HEK293 (cell line): ENCODE measurements around the gene PERM1.

Experiments
- CTCF ChIA-PET: fragments of 350-600 bp; formaldehyde crosslinking; extraction: SDS; loops from one replicate; lab custom pipeline; 2021; ENCODE audit warnings: antibody characterized with exemption; lab: Yijun Ruan, JAX
- POLR2A ChIA-PET: fragments of 300-600 bp; formaldehyde crosslinking; extraction: SDS; loops from one replicate; lab custom pipeline; 2020; ENCODE audit warnings: antibody characterized with exemption, inconsistent platforms; lab: Yijun Ruan, JAX
- H3K27ac ChIP-seq: fragments of 200-500 bp; sonication (Bioruptor generic); 2 replicates; pipeline ENCODE4 v1.5.1; 2014; ENCODE audit warnings: low read depth, low read length, control low read depth, inconsistent platforms; ENCODE audit errors: extremely low read depth
- H3K36me3 ChIP-seq, 2 experiments: fragments of 200-500 bp in 1 of 2; sonication (Bioruptor generic) in 1 of 2; 1 replicate in 1 of 2; 2 replicates in 1 of 2; pipeline ENCODE4 v1.5.1; 2014 to 2017; ENCODE audit warnings: inconsistent platforms in 2 of 2, low read length in 2 of 2; ENCODE audit not compliant: control insufficient read depth in 2 of 2, insufficient read depth in 1 of 2
- H3K4me1 ChIP-seq: fragments of 200-500 bp; sonication (Bioruptor generic); 2 replicates; pipeline ENCODE4 v1.5.1; 2014; ENCODE audit warnings: mild to moderate bottlenecking, low read length, inconsistent platforms; ENCODE audit not compliant: control insufficient read depth, insufficient read depth
- H3K4me3 ChIP-seq: 2 replicates; pipeline ENCODE4 v1.5.1; 2011; ENCODE audit warnings: low read depth, mild to moderate bottlenecking, control low read depth, low read length, moderate library complexity
- H3K9me3 ChIP-seq: fragments of 200-500 bp; sonication (Bioruptor generic); 2 replicates; pipeline ENCODE4 v1.5.1; 2014; ENCODE audit warnings: low read depth, low read length, inconsistent platforms; ENCODE audit not compliant: control insufficient read depth, insufficient read depth
- GLIS2 ChIP-seq: fragments of 450-650 bp; formaldehyde crosslinking; IDR thresholded peaks from 2 replicates; pipeline ENCODE4 v1.5.1; 2016; ENCODE audit warnings: missing biosample characterization, missing genetic modification characterization
- IKZF3 ChIP-seq: fragments of 450-650 bp; IDR thresholded peaks from 2 replicates; pipeline ENCODE4 v1.5.0; 2018; ENCODE audit warnings: missing biosample characterization, mild to moderate bottlenecking, missing genetic modification characterization, moderate library complexity
- KLF16 ChIP-seq: fragments of 450-650 bp; formaldehyde crosslinking; IDR thresholded peaks from 2 replicates; pipeline ENCODE4 v1.5.1; 2017; ENCODE audit warnings: missing biosample characterization, missing genetic modification characterization
- KLF7 ChIP-seq: fragments of 450-650 bp; formaldehyde crosslinking; IDR thresholded peaks from 2 replicates; pipeline ENCODE4 v1.5.1; 2016; ENCODE audit warnings: missing biosample characterization, missing genetic modification characterization, borderline replicate concordance
- KLF9 ChIP-seq: fragments of 450-650 bp; formaldehyde crosslinking; IDR thresholded peaks from 2 replicates; pipeline ENCODE4 v1.5.1; 2016; ENCODE audit warnings: missing biosample characterization, missing genetic modification characterization, low read depth
- RBAK ChIP-seq: fragments of 450-650 bp; formaldehyde crosslinking; IDR thresholded peaks from 2 replicates; pipeline ENCODE4 v1.5.1; 2016; ENCODE audit warnings: missing biosample characterization, missing genetic modification characterization
- SETDB1 ChIP-seq: IDR thresholded peaks from one replicate; pipeline ENCODE4 v1.6.1; 2017; ENCODE audit warnings: mild to moderate bottlenecking, low read length, moderate library complexity, mixed read lengths; ENCODE audit not compliant: insufficient read length
- SP7 ChIP-seq: fragments of 450-650 bp; formaldehyde crosslinking; IDR thresholded peaks from 2 replicates; pipeline ENCODE4 v1.5.1; 2016; ENCODE audit warnings: missing biosample characterization, missing genetic modification characterization
- ZEB2 ChIP-seq: fragments of 450-650 bp; formaldehyde crosslinking; IDR thresholded peaks from 2 replicates; pipeline ENCODE4 v1.5.1; 2016; ENCODE audit warnings: missing biosample characterization, missing genetic modification characterization
- ZNF121 ChIP-seq: fragments of 450-650 bp; formaldehyde crosslinking; IDR thresholded peaks from 2 replicates; pipeline ENCODE4 v1.5.1; 2016; ENCODE audit warnings: missing biosample characterization, missing genetic modification characterization
- ZNF146 ChIP-seq: fragments of 450-650 bp; formaldehyde crosslinking; IDR thresholded peaks from 2 replicates; pipeline ENCODE4 v1.5.1; 2016; ENCODE audit warnings: missing biosample characterization, missing genetic modification characterization
- ZNF157 ChIP-seq: fragments of 450-650 bp; formaldehyde crosslinking; IDR thresholded peaks from 2 replicates; pipeline ENCODE4 v1.5.1; 2016; ENCODE audit warnings: missing biosample characterization, missing genetic modification characterization
- ZNF274 ChIP-seq, 2 experiments: fragments of 200-500 bp in 1 of 2; fragments of 450-650 bp in 1 of 2; sonication (Bioruptor generic) in 1 of 2; formaldehyde crosslinking in 1 of 2; IDR thresholded peaks; 2 replicates each; pipeline versions ENCODE4 v1.5.1 to v1.6.1; 2014 to 2016; ENCODE audit warnings: borderline replicate concordance in 1 of 2, inconsistent platforms in 1 of 2, low read length in 1 of 2, missing biosample characterization in 1 of 2, missing genetic modification characterization in 1 of 2
- ZNF354C ChIP-seq: fragments of 450-650 bp; formaldehyde crosslinking; IDR thresholded peaks from 2 replicates; pipeline ENCODE4 v1.5.1; 2016; ENCODE audit warnings: missing biosample characterization, missing genetic modification characterization, low read depth, borderline replicate concordance
- ZNF529 ChIP-seq: fragments of 450-650 bp; formaldehyde crosslinking; IDR thresholded peaks from 2 replicates; pipeline ENCODE4 v1.5.1; 2017; ENCODE audit warnings: missing genetic modification characterization, missing biosample characterization; ENCODE audit not compliant: insufficient replicate concordance
- ZNF623 ChIP-seq: fragments of 450-650 bp; formaldehyde crosslinking; IDR thresholded peaks from 2 replicates; pipeline ENCODE4 v1.5.1; 2016; ENCODE audit warnings: missing biosample characterization, missing genetic modification characterization
- ZNF701 ChIP-seq: fragments of 450-650 bp; formaldehyde crosslinking; IDR thresholded peaks from 2 replicates; pipeline ENCODE4 v1.5.1; 2016; ENCODE audit warnings: missing biosample characterization, missing genetic modification characterization
- ZNF747 ChIP-seq: fragments of 450-650 bp; formaldehyde crosslinking; IDR thresholded peaks from 2 replicates; pipeline ENCODE4 v1.5.1; 2016; ENCODE audit warnings: missing biosample characterization, missing genetic modification characterization
- ZSCAN23 ChIP-seq: fragments of 450-650 bp; formaldehyde crosslinking; IDR thresholded peaks from 2 replicates; pipeline ENCODE4 v1.5.1; 2016; ENCODE audit warnings: missing biosample characterization, missing genetic modification characterization
- ZSCAN5A ChIP-seq: fragments of 450-650 bp; formaldehyde crosslinking; IDR thresholded peaks from 2 replicates; pipeline ENCODE4 v1.5.1; 2016; ENCODE audit warnings: missing biosample characterization, missing genetic modification characterization
- TF ChIP-seq, protein P1 (sequence below): fragments of 450-650 bp; formaldehyde crosslinking; IDR thresholded peaks from 2 replicates; pipeline ENCODE4 v1.5.1; 2016; ENCODE audit warnings: missing biosample characterization, missing genetic modification characterization, borderline replicate concordance
- TF ChIP-seq, protein P2 (sequence below): fragments of 450-650 bp; formaldehyde crosslinking; IDR thresholded peaks from 2 replicates; pipeline ENCODE4 v1.5.1; 2016; ENCODE audit warnings: missing biosample characterization, missing genetic modification characterization

Gene PERM1

GRCh38 chr1:1001057-1001783 is 19.3 kb upstream of the PERM1 start:
- ChIA-PET CTCF (interaction anchor here (0.7 to 3.2 kb wide), 9 partner anchors 11 to 71 kb away, joined by 3 to 31 read pairs (median 5); partner anchors contain the start of genes AGRN, ISG15 and PERM1), POLR2A (interaction anchor here (0.6 to 6.5 kb wide), 8 partner anchors 13 to 61 kb away, joined by 3 to 44 read pairs (median 3); partner anchors contain the start of genes AGRN and ISG15)
- 0 out of 2 replicates have a peak, but pooled peaks cover 3% of the 10 kb centered on the region for H3K4me1 ChIP-seq
- H3K36me3 ChIP-seq = peaks cover 0 to 40% of the 10 kb centered on the region in 2 experiments; a peak in 2 of 3 replicates
- H3K9me3 ChIP-seq = no peaks in the 10 kb centered on the region
- H3K4me3 ChIP-seq = peak overlapping the region; percentile 74
- H3K27ac ChIP-seq = peak overlapping the region; percentile 97
- TF ChIP-seq ZNF529 (tag by site-specific recombination) = peak; percentile 3
- peak; percentile 1; the same call in 1 of the 2 replicates for TF ChIP-seq ZNF146 (tag by site-specific recombination)
- TF ChIP-seq ZNF274 (IDR thresholded peaks at IDR 0.05; ENCODE audit: low read length) = no peak
- no peak for TF ChIP-seq ZNF274 (tag by site-specific recombination; IDR thresholded peaks at IDR 0.05; ENCODE audit: borderline replicate concordance)
- peak; percentile 88 for TF ChIP-seq GLIS2
- peak; percentile 5 for TF ChIP-seq SETDB1
- no peak for TF ChIP-seq ZNF747
- TF ChIP-seq KLF9 = peak; percentile 52; the same call in 1 of the 2 replicates
- TF ChIP-seq, protein P1, sequence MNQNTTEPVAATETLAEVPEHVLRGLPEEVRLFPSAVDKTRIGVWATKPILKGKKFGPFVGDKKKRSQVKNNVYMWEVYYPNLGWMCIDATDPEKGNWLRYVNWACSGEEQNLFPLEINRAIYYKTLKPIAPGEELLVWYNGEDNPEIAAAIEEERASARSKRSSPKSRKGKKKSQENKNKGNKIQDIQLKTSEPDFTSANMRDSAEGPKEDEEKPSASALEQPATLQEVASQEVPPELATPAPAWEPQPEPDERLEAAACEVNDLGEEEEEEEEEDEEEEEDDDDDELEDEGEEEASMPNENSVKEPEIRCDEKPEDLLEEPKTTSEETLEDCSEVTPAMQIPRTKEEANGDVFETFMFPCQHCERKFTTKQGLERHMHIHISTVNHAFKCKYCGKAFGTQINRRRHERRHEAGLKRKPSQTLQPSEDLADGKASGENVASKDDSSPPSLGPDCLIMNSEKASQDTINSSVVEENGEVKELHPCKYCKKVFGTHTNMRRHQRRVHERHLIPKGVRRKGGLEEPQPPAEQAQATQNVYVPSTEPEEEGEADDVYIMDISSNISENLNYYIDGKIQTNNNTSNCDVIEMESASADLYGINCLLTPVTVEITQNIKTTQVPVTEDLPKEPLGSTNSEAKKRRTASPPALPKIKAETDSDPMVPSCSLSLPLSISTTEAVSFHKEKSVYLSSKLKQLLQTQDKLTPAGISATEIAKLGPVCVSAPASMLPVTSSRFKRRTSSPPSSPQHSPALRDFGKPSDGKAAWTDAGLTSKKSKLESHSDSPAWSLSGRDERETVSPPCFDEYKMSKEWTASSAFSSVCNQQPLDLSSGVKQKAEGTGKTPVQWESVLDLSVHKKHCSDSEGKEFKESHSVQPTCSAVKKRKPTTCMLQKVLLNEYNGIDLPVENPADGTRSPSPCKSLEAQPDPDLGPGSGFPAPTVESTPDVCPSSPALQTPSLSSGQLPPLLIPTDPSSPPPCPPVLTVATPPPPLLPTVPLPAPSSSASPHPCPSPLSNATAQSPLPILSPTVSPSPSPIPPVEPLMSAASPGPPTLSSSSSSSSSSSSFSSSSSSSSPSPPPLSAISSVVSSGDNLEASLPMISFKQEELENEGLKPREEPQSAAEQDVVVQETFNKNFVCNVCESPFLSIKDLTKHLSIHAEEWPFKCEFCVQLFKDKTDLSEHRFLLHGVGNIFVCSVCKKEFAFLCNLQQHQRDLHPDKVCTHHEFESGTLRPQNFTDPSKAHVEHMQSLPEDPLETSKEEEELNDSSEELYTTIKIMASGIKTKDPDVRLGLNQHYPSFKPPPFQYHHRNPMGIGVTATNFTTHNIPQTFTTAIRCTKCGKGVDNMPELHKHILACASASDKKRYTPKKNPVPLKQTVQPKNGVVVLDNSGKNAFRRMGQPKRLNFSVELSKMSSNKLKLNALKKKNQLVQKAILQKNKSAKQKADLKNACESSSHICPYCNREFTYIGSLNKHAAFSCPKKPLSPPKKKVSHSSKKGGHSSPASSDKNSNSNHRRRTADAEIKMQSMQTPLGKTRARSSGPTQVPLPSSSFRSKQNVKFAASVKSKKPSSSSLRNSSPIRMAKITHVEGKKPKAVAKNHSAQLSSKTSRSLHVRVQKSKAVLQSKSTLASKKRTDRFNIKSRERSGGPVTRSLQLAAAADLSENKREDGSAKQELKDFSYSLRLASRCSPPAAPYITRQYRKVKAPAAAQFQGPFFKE (tag by site-specific recombination) = 0 out of 2 replicates have a peak, but pooled peaks have one; percentile 9
- no peak for TF ChIP-seq ZSCAN5A (tag by site-specific recombination)
- TF ChIP-seq ZNF623 = 0 out of 2 replicates have a peak, but pooled peaks have one; percentile 1
- no peak for TF ChIP-seq IKZF3 (tag by site-specific recombination)
- TF ChIP-seq RBAK (tag by site-specific recombination) = no peak
- TF ChIP-seq SP7 = peak; percentile 51
- TF ChIP-seq ZSCAN23 (tag by site-specific recombination) = peak; percentile 62; the same call in 1 of the 2 replicates
- no peak for TF ChIP-seq ZNF701 (tag by site-specific recombination)
- TF ChIP-seq KLF7 (tag by site-specific recombination) = 0 out of 2 replicates have a peak, but pooled peaks have one; percentile 1
- 0 out of 2 replicates have a peak, but pooled peaks have one; percentile 24 for TF ChIP-seq ZNF157 (tag by site-specific recombination)
- 0 out of 2 replicates have a peak, but pooled peaks have one; percentile 2 for TF ChIP-seq ZNF354C (tag by site-specific recombination)
- TF ChIP-seq KLF16 = 0 out of 2 replicates have a peak, but pooled peaks have one; percentile 13
- 0 out of 2 replicates have a peak, but pooled peaks have one; percentile 22 for TF ChIP-seq ZNF121 (tag by site-specific recombination)
- TF ChIP-seq ZEB2 (tag by site-specific recombination) = peak; percentile 66; the same call in 1 of the 2 replicates
- TF ChIP-seq, protein P2, sequence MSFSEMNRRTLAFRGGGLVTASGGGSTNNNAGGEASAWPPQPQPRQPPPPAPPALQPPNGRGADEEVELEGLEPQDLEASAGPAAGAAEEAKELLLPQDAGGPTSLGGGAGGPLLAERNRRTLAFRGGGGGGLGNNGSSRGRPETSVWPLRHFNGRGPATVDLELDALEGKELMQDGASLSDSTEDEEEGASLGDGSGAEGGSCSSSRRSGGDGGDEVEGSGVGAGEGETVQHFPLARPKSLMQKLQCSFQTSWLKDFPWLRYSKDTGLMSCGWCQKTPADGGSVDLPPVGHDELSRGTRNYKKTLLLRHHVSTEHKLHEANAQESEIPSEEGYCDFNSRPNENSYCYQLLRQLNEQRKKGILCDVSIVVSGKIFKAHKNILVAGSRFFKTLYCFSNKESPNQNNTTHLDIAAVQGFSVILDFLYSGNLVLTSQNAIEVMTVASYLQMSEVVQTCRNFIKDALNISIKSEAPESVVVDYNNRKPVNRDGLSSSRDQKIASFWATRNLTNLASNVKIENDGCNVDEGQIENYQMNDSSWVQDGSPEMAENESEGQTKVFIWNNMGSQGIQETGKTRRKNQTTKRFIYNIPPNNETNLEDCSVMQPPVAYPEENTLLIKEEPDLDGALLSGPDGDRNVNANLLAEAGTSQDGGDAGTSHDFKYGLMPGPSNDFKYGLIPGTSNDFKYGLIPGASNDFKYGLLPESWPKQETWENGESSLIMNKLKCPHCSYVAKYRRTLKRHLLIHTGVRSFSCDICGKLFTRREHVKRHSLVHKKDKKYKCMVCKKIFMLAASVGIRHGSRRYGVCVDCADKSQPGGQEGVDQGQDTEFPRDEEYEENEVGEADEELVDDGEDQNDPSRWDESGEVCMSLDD (tag by site-specific recombination) = 0 out of 2 replicates have a peak, but pooled peaks have one; percentile 79
